Measurements from ENCODE around the gene SAP30.

SAP30 gene

DNA sequence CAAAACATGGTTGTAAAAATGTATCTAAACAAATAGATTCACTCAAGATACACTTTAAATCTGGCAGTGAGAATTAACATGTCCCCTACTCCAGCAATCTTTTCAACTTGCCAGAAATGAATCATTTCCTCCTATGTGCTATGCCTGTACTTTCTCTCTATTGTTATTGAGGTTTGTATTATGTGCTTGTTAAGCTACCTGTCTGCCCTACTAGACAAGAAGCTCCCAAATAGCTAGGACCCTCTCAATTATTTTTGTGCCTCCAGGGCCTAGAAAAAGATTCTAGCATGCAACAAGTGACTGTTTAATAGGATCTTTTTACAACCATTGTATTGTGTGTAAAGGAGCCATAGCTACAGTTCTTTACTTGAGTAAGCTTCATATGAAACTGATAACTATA, 3.5 kb upstream of the SAP30 start:
- Histone ChIP-seq H3K9me3 (ENCODE audit: control insufficient read depth, low read length) (no peaks in the 10 kb centered on the region), H3K27ac (ENCODE audit: insufficient read depth, low read length, poor library complexity, severe bottlenecking) (no peak overlapping the region), H3K4me1 (ENCODE audit: control insufficient read depth, insufficient read depth, low read length, poor library complexity, severe bottlenecking) (peaks cover 12% of the 10 kb centered on the region), H3K36me3 (ENCODE audit: control insufficient read depth, insufficient read depth, low read length) (no peaks in the 10 kb centered on the region), H3K27me3 (replicated peaks; ENCODE audit: control insufficient read depth, insufficient read depth, low read length, poor library complexity, severe bottlenecking) (no peaks in the 10 kb centered on the region), H3K4me3 (ENCODE audit: insufficient read depth, low read depth, low read length, poor library complexity, severe bottlenecking) (no peak overlapping the region)
- no peak for DNase-seq

DNA sequence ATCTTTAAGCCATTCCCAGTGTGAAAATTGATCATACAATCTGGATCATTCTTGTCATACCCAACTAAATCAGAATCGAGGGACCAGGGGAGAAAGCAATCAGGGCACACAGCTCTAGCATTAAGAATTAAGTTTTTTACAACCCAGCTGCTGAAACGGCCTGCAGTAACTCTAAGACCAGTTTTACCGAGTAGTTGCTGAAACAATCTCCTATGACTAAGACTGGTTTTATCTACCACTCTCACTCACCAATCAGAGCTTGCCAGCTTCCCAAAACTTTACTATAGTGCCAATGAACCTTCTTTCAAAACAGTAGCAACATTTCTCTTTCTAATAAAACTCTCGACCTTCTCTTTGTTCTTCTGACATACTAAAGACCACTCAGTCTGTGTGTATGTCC, 2.8 kb upstream of the SAP30 start:
- H3K4me1 ChIP-seq (ENCODE audit: control insufficient read depth, insufficient read depth, low read length, poor library complexity, severe bottlenecking) = peaks cover 12% of the 10 kb centered on the region
- no peak overlapping the region for H3K4me3 ChIP-seq (ENCODE audit: insufficient read depth, low read depth, low read length, poor library complexity, severe bottlenecking)
- H3K27ac ChIP-seq (ENCODE audit: insufficient read depth, low read length, poor library complexity, severe bottlenecking) = no peak overlapping the region
- no peak for DNase-seq
- H3K36me3 ChIP-seq (ENCODE audit: control insufficient read depth, insufficient read depth, low read length) = no peaks in the 10 kb centered on the region
- no peaks in the 10 kb centered on the region for H3K9me3 ChIP-seq (ENCODE audit: control insufficient read depth, low read length)
- no peaks in the 10 kb centered on the region for H3K27me3 ChIP-seq (replicated peaks; ENCODE audit: control insufficient read depth, insufficient read depth, low read length, poor library complexity, severe bottlenecking)

DNA sequence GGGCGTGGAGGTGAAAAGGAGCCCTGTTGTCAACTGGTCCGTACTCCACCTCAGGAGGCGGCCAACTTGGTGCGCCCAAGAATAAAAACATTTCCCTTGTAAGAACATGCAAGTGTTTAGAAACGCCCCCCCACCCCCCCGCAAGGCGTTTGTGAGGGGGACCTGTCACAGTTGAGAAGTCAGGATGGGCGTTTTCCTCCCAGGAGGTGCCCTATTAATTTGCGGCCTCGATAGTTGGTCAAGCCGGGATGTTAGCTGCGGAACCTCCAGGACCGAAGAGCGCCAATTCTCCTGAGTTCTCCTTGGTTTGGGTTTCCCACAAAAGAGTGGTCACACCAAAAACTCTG, 651 bp upstream of the SAP30 start:
- no peaks in the 10 kb centered on the region for H3K27me3 ChIP-seq (replicated peaks; ENCODE audit: control insufficient read depth, insufficient read depth, low read length, poor library complexity, severe bottlenecking)
- no peaks in the 10 kb centered on the region for H3K9me3 ChIP-seq (ENCODE audit: control insufficient read depth, low read length)
- no peaks in the 10 kb centered on the region for H3K36me3 ChIP-seq (ENCODE audit: control insufficient read depth, insufficient read depth, low read length)
- DNase-seq = peak; percentile 36 to 61 (median 53)
- peak overlapping the region; percentile 82 for H3K4me3 ChIP-seq (ENCODE audit: insufficient read depth, low read depth, low read length, poor library complexity, severe bottlenecking)
- peaks cover 12% of the 10 kb centered on the region for H3K4me1 ChIP-seq (ENCODE audit: control insufficient read depth, insufficient read depth, low read length, poor library complexity, severe bottlenecking)
- peak overlapping the region; percentile 75 for H3K27ac ChIP-seq (ENCODE audit: insufficient read depth, low read length, poor library complexity, severe bottlenecking)

DNA sequence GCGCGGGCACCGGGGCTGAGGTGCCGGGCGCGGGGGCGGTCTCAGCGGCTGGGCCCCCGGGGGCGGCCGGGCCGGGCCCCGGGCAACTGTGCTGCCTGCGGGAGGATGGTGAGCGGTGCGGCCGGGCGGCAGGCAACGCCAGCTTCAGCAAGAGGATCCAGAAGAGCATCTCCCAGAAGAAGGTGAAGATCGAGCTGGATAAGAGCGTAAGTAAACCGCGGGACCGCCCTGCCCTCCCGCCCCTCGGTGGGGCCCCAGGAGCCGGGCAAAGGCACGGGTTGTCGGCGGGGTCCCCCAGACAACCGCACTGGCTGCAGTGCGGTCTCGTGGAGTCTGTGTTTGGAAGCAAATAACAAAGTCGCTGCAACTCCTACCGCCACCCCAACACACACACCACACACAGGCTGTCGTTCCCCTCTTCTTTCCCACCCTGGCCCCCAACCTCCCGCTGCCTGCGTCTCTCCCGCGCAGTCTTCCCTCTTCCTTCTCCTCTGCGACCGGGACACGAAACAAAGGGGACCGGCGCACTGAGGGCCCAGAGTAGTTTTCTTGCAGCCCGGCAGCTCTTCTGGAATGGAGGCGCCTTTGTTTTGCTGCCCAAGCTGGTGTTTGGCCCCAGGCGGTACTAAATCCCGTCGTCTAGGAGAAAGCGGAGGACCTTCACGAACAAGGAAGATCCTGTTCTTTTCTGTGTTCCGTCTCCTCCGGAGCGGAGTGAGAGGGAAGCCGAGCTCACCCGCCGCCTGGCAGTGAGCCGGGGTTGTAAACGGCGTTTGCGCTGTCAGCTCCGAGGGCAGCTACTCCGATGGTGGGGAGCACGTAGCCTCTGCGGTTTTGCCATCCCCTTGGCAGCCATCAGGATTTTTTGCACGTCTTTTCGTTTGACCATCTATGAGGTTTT, 788 bp downstream of the SAP30 start:
- no peaks in the 10 kb centered on the region for H3K27me3 ChIP-seq (replicated peaks; ENCODE audit: control insufficient read depth, insufficient read depth, low read length, poor library complexity, severe bottlenecking)
- H3K4me3 ChIP-seq (ENCODE audit: insufficient read depth, low read depth, low read length, poor library complexity, severe bottlenecking) = peak overlapping the region; percentile 82
- peak overlapping the region; percentile 75 for H3K27ac ChIP-seq (ENCODE audit: insufficient read depth, low read length, poor library complexity, severe bottlenecking)
- H3K9me3 ChIP-seq (ENCODE audit: control insufficient read depth, low read length) = no peaks in the 10 kb centered on the region
- H3K36me3 ChIP-seq (ENCODE audit: control insufficient read depth, insufficient read depth, low read length) = no peaks in the 10 kb centered on the region
- H3K4me1 ChIP-seq (ENCODE audit: control insufficient read depth, insufficient read depth, low read length, poor library complexity, severe bottlenecking) = peaks cover 6% of the 10 kb centered on the region
- DNase-seq = peak; percentile 38 to 51 (median 43)

DNA sequence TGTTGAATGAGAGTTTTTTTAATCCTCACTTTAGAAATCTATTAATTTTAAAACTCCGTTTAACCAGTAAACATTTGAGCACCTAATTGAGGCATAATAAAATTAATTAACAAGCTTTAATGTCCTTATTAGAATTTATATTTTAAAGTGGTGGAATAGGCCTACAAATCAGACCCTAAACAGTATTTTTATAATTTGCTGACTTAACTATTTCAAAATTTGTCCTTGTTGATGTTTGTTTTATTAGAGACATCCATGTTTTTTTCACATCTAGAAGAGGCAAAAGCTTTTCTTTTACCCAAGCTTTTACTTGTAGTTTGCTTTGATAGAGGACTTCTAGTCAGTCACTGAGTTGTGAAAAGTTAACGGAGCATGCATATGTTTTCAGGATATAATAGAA, 3.8 kb downstream of the SAP30 start:
- Histone ChIP-seq H3K4me3 (ENCODE audit: insufficient read depth, low read depth, low read length, poor library complexity, severe bottlenecking) (no peak overlapping the region), H3K4me1 (ENCODE audit: control insufficient read depth, insufficient read depth, low read length, poor library complexity, severe bottlenecking) (peaks cover 6% of the 10 kb centered on the region), H3K27me3 (replicated peaks; ENCODE audit: control insufficient read depth, insufficient read depth, low read length, poor library complexity, severe bottlenecking) (no peaks in the 10 kb centered on the region), H3K36me3 (ENCODE audit: control insufficient read depth, insufficient read depth, low read length) (no peaks in the 10 kb centered on the region), H3K9me3 (ENCODE audit: control insufficient read depth, low read length) (no peaks in the 10 kb centered on the region), H3K27ac (ENCODE audit: insufficient read depth, low read length, poor library complexity, severe bottlenecking) (no peak overlapping the region)
- no peak for DNase-seq

GRCh38 chr4:173379929-173380328, 9.2 kb downstream of the SAP30 start:
- no peak for DNase-seq
- Histone ChIP-seq H3K27me3 (replicated peaks; ENCODE audit: control insufficient read depth, insufficient read depth, low read length, poor library complexity, severe bottlenecking) (no peaks in the 10 kb centered on the region), H3K4me3 (ENCODE audit: insufficient read depth, low read depth, low read length, poor library complexity, severe bottlenecking) (no peak overlapping the region), H3K4me1 (ENCODE audit: control insufficient read depth, insufficient read depth, low read length, poor library complexity, severe bottlenecking) (no peaks in the 10 kb centered on the region), H3K27ac (ENCODE audit: insufficient read depth, low read length, poor library complexity, severe bottlenecking) (no peak overlapping the region), H3K9me3 (ENCODE audit: control insufficient read depth, low read length) (no peaks in the 10 kb centered on the region), H3K36me3 (ENCODE audit: control insufficient read depth, insufficient read depth, low read length) (no peaks in the 10 kb centered on the region)

DNA sequence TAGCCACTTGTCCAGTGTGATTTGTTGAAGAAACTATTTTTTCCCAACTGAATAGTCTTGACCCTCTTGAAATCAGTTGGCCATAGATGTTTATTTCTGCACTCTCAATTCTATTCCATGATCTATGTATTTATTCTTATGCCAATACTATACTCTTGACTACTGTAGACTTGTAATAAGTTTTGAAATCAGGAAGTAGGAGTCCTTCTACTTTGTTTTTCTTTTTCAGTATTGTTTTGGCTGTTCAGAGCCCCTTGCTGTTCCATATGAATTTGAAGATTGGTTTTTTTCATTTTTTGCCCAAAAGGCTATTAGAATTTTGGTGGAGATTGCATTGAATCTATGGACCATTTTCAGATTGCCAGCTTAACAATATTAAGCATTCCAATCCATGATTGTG, 10.2 kb downstream of the SAP30 start:
- no peaks in the 10 kb centered on the region for H3K4me1 ChIP-seq (ENCODE audit: control insufficient read depth, insufficient read depth, low read length, poor library complexity, severe bottlenecking)
- DNase-seq = no peak
- H3K9me3 ChIP-seq (ENCODE audit: control insufficient read depth, low read length) = no peaks in the 10 kb centered on the region
- H3K27ac ChIP-seq (ENCODE audit: insufficient read depth, low read length, poor library complexity, severe bottlenecking) = no peak overlapping the region
- no peak overlapping the region for H3K4me3 ChIP-seq (ENCODE audit: insufficient read depth, low read depth, low read length, poor library complexity, severe bottlenecking)
- no peaks in the 10 kb centered on the region for H3K27me3 ChIP-seq (replicated peaks; ENCODE audit: control insufficient read depth, insufficient read depth, low read length, poor library complexity, severe bottlenecking)
- no peaks in the 10 kb centered on the region for H3K36me3 ChIP-seq (ENCODE audit: control insufficient read depth, insufficient read depth, low read length)

DNA sequence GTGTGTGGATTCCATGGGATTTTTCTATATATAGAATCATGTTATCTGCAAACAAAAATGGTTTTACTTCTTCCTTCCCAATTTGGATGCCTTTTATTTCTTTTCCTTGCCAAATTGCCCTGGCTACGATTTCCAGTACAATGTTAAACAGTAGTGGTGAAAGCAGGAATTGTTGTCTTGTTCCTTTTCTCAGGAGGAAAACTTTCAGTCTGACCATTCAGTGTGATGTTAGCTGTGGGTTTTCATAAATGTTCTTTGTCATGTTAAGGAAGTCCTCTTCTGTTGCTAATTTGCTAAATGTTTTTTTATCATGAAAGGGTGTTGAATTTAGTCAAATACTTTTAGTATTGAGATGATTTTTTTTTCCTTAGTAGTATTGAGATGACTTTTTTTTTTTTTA, 10.9 kb downstream of the SAP30 start:
- Histone ChIP-seq H3K4me1 (ENCODE audit: control insufficient read depth, insufficient read depth, low read length, poor library complexity, severe bottlenecking) (no peaks in the 10 kb centered on the region), H3K9me3 (ENCODE audit: control insufficient read depth, low read length) (no peaks in the 10 kb centered on the region), H3K36me3 (ENCODE audit: control insufficient read depth, insufficient read depth, low read length) (no peaks in the 10 kb centered on the region), H3K4me3 (ENCODE audit: insufficient read depth, low read depth, low read length, poor library complexity, severe bottlenecking) (no peak overlapping the region), H3K27me3 (replicated peaks; ENCODE audit: control insufficient read depth, insufficient read depth, low read length, poor library complexity, severe bottlenecking) (no peaks in the 10 kb centered on the region), H3K27ac (ENCODE audit: insufficient read depth, low read length, poor library complexity, severe bottlenecking) (no peak overlapping the region)
- no peak for DNase-seq

DNA sequence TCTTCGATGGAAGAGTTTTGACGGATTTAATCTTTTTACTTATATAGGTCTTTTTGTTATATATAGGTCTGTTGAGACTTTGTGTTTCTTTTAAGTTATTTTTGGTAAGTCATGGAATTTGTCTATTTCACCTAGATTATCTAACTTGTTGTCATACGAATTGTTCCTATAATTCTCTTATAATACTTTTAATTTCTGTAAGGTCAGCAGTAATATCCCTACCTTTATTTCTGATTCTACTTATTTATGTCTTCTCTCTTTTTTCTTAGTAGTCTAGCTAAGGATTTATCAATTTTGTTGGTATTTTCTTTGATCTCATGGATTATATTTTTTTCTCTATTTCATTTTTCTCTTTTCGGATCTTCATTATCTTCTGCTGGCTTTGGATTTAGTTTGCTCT, 11.6 kb downstream of the SAP30 start:
- no peak overlapping the region for H3K27ac ChIP-seq (ENCODE audit: insufficient read depth, low read length, poor library complexity, severe bottlenecking)
- DNase-seq = no peak
- no peaks in the 10 kb centered on the region for H3K27me3 ChIP-seq (replicated peaks; ENCODE audit: control insufficient read depth, insufficient read depth, low read length, poor library complexity, severe bottlenecking)

GRCh38 chr4:173386751-173387150, 16.0 kb downstream of the SAP30 start:
- Histone ChIP-seq H3K27ac (ENCODE audit: insufficient read depth, low read length, poor library complexity, severe bottlenecking) (no peak overlapping the region), H3K36me3 (ENCODE audit: control insufficient read depth, insufficient read depth, low read length) (no peaks in the 10 kb centered on the region), H3K27me3 (replicated peaks; ENCODE audit: control insufficient read depth, insufficient read depth, low read length, poor library complexity, severe bottlenecking) (no peaks in the 10 kb centered on the region), H3K4me1 (ENCODE audit: control insufficient read depth, insufficient read depth, low read length, poor library complexity, severe bottlenecking) (no peaks in the 10 kb centered on the region), H3K4me3 (ENCODE audit: insufficient read depth, low read depth, low read length, poor library complexity, severe bottlenecking) (no peak overlapping the region), H3K9me3 (ENCODE audit: control insufficient read depth, low read length) (no peaks in the 10 kb centered on the region)
- DNase-seq = no peak

More for the DNA sequence above, 11.6 kb downstream of the SAP30 start:
- Histone ChIP-seq H3K9me3 (ENCODE audit: control insufficient read depth, low read length) (no peaks in the 10 kb centered on the region), H3K36me3 (ENCODE audit: control insufficient read depth, insufficient read depth, low read length) (no peaks in the 10 kb centered on the region), H3K4me1 (ENCODE audit: control insufficient read depth, insufficient read depth, low read length, poor library complexity, severe bottlenecking) (no peaks in the 10 kb centered on the region), H3K4me3 (ENCODE audit: insufficient read depth, low read depth, low read length, poor library complexity, severe bottlenecking) (no peak overlapping the region)

Measured in effector memory CD4-positive, alpha-beta T cell (primary cell).